GM21723 (cell line): ENCODE measurements around the gene AGPAT3.
A peak's percentile ranks its signal among the peaks of the same experiment; 100 is the strongest.
"Not testable (repeated sequence)": the region's sequence is repeated elsewhere in the genome, so short reads cannot be mapped to it uniquely, and the experiment has no call there.

ENCODE experiments used
- ATAC-seq: cut with Tn5 transposase; IDR thresholded peaks from one replicate; pipeline ENCODE4 v1.9.1; 2021; ENCODE audit warnings: mild to moderate bottlenecking, moderate library complexity; ENCODE audit not compliant: unreplicated experiment

Gene AGPAT3

DNA sequence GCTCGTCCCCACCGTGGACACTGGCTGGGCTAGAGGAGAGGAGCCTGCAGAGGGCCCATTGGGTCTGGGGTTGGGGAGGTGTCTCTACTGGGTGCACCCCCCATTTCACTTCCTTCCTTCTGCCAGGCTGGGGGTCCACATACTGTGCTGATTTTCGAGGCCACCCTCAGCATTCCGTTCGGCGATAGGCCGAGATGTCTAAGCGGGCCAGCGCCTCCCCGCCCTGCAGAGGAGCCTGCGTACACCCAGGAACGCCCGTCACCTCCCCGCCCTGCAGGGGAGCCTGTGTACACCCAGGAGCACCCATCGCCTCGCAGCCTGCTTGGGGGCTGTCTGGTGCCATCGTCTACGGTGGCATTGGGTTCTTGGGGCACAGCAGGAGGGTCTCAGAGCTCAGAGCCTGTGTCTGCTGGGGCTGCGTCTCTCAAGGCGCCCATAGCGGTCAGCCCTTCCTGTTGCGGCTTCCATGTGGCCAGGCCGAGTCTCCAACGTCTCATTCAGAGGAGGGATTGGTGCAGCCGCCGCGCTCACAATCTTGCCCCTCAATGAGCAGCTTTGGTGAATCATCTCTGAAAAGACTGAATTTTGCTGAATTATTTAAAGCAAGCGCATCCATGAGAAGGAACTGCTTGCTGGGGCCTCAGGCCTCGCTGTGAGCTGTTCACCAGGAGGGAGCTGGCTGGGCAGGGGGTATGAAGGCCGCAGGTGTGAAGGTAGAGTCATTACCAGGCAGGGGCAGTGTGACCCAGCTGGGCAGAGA is 30.7 kb upstream of the AGPAT3 start:
- ATAC-seq = no peak

DNA sequence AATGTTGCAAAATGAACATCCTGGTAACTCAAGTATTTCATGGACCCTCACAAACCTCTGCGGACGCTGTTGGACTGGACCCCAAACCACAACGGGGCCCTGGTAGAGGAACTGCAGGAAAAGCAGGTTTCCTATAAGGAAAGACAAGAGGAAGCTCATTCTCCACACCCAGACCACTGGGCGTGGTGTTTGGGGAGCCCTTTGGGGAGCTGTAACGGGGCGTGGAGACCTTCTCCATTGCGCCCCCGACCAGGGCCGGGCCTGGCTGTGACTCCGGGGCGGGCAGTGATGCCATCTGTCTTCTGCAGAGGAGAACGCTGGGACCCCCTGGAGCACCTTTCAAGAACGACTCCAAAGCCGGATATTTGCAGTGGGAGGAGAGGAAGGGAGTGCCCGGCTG is 30.0 kb upstream of the AGPAT3 start:
- no peak for ATAC-seq

DNA sequence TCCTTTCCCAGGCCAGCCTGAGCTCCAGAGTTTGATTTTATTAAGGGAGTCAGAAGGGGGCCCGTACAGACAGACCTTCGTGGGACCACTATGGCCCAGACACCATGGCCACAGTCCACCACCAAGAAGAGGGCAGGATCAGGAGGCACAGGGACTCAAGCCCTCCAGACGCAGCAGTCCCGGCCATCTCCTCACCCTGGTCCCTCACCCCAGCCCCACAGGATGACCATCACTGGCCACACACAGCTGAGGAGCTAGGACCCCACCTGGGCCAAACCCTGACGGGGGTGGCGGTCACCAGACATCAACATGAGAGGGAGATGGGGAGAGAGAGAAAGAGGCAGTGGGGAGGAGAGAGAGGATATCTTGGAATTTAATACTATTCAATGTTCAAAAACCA is 29.2 kb upstream of the AGPAT3 start:
- ATAC-seq = no peak

DNA sequence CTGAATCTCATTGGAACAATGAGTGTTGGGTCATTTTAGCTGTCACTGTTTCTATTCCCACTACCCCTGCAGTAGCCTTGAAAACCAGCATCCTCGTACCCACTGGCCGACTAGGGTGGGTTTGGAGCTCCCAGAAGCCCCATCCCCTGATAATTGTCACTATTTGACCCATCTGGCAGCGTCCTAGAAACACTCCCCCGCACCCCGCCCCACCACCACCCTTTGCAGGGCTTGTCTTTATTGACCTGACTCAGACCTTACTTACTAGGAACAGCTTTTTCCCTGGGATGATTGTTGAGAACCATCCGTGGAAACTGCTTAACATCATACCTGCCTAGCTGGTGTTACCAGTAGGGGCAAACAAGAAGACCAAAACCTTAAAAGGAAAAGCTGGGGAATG is 28.4 kb upstream of the AGPAT3 start:
- ATAC-seq = no peak

DNA sequence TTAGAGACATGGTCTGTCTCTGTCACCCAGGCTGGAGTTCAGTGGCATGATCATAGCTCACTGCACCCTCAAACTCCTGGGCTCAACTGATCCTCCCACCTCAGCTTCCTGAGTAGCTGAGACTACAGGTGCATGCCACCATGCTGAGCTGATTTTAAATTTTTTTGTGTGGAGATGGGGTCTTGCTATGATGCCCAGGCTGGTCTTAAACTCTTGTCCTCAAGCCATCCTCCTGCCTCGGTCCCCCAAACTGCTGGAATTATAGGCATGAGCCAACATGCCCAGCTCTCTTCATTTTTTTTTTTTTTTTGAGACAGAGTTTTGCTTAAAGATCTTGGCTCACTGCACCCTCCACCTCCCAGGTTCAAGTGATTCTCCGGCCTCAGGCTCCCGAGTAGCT is 24.8 kb upstream of the AGPAT3 start:
- no peak for ATAC-seq

DNA sequence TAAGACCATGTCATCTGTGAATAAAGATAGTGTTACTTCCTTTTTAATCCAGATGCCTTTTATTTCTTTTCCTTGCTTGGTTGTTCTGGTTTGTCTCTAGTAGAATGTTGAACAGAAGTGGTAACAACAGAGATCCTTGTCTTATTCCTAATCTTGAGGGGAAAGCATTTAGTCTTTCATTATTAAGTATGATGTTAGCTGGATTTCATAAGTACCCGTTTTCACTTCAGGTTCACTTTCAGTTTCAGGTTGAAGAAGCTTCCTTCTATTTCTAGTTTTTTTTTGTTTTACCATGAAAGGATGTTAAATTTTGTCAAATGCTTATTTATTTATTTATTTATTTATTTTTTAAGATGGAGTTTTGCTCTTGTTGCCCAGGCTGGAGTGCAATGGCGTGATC is 22.3 kb upstream of the AGPAT3 start:
- no peak for ATAC-seq

DNA sequence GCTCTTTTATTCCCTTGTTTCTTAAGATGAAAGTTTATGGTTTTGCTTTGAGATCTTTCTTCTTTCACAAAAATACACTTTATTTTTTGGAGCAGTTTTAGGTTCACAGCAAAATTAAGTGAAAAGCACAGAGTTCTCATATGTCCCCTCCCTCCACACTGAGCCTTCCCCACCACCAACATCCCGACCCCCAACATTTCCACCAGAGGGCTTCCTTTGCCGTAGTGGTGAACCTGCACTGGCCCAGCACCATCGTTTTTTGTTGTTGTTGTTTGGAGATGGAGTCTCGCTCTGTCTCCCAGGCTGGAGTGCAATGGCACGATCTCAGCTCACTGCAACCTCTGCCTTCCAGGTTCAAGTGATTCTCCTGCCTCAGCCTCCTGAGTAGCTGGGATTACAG is 20.1 kb upstream of the AGPAT3 start:
- ATAC-seq = not testable (repeated sequence)

DNA sequence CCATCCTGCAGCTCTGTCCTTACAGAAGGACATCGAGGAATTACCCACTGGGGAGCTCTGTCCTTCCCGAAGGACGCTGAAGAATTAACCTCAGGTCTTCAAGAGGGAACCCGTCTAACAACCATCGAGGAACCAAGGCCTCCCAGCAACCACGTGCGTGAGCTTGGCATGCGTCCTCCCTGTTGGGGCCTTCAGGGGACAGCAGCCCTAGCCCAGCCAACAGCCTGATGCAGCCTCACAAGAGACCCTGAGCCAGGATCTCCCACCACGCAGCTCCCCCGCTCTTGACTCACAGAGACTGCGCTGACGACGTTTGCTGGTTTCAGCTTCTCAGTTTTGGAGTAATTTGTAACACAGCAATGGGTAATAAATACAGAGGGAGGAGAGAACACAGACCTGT is 19.6 kb upstream of the AGPAT3 start:
- ATAC-seq = no peak

DNA sequence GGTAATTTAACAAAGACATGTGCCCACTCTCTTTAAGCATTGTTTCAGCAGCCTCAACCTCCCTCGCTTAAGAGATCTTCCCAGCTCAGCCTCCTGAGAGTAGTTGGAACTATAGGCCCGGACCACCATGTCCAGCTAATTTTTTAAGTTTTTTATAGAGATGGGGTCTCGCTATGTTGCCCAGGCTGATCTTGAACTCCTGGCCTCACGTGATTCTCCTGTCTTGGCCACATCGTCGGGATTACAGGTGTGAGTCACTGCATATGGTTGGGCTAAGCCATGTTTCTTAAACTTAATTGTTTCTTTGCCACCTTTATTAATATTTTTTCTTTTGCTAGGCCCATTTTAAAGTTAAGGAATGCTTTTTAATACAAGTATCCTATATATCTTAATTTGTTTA is 18.6 kb upstream of the AGPAT3 start:
- no peak for ATAC-seq

DNA sequence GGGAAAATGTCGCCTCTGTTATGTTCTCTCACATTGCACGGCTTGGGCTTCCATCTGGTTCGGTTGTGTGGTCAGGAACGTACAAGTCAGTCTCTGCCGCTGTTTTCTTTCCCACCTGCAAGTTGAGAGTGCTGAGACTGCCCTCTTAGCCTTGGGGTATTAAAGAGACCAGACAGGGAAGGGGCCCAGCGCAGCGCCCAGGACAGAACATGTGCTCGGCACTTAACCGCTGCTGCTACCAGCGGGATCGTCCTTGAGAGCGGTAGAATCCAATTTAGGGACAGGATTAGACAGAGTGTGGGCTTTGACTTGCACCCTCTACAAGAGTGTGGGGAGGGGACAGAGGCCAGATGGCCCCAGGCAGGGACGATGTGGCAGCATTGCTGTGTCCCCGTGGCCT is 17.7 kb upstream of the AGPAT3 start:
- ATAC-seq = no peak

DNA sequence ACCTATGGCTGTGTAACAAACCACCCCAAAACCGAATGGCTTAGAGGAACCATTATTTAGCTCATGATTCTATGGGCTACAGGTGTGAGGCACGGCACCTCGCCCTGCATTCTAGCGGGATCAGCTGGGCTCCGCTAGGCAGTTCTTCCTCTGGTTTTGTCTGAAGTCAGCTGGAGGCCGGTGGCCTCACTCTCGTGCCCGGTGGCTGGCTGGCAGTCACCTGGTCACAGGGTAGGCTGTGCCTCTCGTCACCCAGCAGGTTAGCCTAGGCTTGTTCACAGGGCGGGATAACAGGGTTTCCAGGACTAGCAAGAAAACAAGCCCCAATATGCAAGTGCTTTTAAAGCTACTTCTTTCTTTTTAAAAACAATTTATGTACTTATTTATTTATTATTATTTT is 16.3 kb upstream of the AGPAT3 start:
- ATAC-seq = no peak

DNA sequence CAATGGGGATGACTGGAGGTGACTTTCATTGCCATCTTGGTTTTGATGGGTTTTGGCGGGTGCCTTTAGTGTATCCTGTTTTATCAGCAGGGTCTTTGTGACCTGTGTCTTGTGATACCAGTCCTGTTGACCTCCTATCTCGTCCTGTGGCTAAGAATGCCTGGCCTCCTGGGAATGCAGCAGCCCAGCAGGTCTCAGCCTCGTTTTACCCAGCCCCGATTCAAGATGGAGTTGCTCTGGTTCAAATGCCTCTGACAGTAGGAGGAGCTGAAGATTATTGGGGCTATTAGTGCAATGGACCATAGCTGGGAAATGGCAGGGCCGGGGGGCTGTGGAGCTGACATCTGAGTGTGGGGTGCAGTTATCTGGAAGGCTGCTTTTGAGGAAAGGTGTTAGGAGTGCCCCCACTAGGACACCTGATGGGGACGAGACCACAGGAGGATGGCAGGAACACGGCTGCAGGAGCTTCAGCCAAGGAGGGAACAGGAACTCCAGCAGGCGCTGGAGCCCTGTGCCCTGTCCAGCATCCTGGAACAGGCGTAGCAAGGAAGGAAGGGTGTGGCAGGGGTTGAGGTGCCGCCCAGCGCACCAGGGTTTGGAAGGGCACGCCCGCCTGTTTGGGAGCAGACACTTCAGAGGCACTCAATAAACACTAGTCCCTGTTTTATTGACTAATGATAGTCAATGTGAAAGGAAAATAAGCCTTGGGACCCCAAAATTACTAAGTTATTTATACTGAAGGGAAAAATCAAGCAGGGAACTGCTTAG is 15.3 kb upstream of the AGPAT3 start:
- ATAC-seq = no peak

DNA sequence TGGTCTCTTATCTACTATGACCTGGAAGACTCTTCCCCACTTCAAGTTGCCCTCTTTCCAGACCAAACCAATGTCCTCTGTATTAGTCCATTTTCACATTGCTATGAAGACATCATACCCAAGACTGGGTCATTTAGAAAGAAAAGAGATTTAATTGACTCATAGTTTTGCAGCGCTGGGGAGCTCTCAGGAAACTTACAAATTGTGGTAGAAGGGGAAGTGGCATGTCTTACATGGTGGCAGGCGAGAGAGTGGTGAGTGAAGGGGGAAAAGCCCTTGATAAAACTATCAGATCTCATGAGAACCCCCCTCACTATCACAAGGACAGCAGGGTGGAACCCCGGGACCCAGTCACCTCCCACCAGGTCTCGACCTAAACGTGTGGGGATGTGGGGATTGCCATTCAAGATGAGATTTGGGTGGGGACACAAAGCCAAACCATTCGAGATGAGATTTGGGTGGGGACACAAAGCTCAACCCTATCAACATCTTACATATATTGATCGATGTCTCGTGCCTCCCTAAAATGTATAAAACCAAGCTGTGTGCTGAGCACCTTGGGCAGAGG is 14.2 kb upstream of the AGPAT3 start:
- ATAC-seq = no peak

DNA sequence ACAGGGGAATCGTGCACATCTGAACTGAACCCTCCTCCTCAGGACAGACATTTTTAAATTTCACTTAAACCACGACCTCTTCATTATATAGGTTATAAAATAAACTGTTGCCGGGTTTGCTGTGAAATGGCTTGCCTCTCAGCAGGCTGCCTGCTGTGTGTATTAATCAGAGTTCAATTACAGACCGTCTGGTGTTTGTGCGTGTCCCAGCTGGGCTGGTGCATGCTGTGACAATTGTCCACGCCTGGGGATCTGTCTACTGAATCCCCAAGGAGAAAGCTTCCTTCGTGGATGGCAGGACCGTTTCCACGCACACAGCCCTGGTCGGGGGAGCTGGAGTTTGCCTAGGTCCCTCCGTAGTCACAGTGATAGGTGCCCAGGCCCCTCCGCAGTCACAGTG is 13.4 kb upstream of the AGPAT3 start:
- no peak for ATAC-seq

DNA sequence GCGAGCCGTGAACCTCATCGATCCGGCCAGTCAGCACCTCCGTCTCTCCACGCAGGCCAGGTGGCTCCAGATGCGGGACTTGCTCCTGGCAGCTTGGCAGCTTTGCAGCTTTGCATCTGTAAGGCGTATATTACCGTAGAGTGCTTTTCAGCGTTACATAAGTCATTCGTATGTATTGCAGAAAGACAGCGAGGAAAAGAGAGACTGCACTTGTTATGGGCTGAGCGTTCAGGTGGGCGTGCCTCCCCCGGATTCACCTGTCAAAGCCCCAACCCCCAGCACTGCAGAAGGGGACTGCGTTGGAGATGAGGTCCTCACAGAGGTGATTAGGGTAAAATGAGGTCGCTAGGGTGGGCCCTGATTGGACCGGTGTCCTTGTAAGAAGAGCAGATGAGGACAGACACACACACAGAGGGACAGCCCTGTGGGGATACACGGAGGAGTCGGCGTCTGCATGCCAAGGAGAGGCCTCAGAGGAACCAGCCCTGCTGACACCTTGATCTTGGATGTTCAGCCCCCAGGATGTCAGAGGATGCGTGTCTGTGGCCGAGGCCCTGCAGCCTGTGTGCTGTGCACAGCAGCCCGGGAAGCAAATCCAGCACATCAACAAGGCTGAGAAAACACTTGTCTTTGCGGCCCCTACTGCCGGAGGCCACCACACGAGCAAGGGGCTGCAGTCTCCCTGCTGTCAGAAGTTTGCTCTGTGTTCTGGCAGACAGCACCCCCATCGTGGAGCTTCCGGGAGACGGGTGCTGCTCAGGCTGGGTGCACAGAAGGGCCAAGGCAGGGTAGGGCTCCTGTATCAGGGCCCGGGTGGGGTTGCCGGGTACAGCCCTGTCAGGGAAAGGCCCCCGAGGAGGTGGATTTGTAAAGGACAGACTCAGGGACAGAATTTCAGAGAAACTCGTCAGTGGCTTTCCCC is 10.9 kb upstream of the AGPAT3 start:
- no peak for ATAC-seq

DNA sequence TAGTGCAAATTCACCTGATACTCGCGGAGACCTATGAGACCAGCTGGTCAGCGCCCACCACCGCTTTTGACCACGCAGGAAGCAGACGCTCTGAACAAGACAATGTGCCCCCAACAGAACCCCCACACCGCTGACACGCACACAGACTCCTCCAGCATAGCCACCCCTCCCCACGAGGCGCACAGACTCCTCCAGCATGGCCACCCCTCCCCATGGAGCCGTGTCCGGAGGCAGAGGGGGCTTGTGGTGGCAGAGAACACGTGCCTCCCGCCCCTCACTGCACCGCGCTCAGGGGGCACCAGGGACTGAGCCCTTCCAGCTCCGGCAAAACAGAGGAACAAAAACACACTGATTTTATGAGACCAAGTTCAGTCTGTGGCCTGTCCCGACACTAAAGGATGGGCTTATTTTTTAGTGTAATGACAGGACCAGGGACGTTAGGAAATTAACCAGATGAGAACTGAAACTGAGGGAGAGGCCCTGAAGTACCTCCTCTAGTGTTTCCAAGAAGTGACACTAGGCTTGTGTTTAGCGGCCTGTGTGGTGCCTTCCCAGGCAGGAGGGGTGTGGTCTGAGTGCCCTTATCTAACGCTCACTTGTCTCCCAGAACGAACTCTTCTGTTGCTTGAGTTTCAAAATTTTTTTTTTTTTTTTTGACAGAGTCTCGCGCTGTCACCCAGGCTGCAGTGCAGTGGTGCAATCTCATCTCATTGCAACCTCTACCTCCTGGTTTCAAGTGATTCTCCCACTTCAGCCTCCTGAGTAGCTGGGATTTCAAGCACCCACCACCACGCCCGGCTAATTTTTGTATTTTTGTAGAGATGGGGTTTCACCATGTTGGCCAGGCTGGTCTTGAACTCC is 10.0 kb upstream of the AGPAT3 start:
- ATAC-seq = peak; percentile 70

DNA sequence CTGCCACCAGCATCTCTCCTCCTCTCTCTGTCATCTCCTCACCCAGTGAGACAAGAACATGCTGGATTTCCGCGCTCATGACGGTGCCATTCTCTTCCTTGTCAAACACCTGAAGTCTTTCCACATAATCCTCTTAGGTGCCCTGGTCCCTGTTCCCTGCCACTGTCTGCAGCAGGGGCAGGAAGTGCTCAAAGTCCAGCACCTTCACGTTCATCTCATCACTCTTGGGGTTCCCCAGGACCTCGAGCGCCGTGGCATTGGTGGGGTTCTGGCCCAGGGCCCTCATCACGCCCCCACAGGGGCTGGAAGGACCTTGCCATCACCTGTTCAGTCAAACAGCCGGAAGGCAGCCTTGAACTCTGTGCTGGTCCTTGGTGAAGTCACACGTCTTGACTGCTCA is 9.1 kb upstream of the AGPAT3 start:
- ATAC-seq = no peak

DNA sequence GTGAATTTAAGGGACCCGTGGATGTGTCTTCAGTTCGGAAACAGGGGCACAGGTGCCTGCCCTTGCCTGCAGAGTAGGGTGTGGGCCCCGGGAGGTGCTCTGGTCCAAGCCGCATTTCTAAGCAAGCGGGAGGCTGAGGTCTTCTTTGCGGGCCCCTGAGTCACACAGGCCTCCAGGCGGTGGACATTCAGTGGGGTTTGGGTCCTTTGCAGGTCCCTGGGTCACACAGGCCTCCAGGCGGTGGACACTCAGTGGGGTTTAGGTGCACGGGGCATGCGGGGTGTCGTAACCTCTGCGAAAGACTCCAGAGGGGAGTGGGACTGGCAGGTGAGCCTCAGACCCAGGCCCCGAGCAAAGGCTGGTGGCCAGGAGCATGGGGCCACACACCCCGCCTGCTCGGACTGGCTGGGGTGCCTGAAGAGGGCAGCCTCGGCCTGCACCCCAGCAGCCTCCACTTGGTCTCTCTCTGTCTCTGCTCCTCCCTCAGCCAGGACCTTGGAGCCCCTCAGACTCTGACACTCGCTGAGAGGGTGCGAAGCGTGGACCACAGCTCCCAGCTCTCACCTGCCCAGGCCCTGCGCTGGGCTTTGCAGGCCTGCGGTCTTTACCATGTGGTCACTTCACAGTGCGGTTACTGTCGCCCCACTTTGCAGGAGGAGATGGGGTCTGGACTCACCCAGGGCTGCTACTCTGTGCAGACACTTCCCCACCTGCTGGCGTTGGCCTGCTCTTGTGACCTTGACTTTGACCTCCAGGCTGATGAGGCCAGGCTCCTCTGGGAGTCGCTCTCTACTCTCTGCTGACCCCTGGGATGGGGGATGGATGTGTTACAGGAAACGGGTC is 6.0 kb upstream of the AGPAT3 start:
- ATAC-seq = no peak

DNA sequence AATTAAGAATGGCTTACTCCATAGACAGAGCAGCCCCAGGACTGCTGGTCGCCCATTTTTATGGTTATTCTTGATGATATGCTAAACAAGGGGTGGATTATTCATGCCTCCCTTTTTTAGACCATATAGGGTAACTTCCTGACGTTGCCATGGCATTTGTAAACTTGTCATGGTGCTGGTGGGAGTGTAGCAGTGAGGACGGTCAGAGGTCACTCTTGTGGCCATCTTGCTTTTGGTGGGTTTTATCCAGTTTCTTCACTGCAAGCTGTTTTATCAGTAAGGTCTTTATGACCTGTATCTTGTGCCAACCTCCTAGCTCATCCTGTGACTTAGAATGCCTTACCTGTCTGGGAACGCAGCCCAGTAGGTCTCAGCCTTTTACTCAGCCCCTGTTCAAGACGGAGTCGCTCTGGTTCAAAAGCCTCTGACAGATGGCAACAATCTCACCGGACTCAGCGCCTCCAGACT is 5.2 kb upstream of the AGPAT3 start:
- ATAC-seq = no peak
